Prostate gland (tissue), 2 donors: ENCODE measurements around the gene OPN1MW.

Source experiments
- POLR2A ChIP-seq: fragments of 450-650 bp; IDR thresholded peaks from one replicate; pipeline ENCODE4 v1.6.1; 2016; ENCODE audit warnings: antibody characterized with exemption, mild to moderate bottlenecking
- POLR2AphosphoS5 ChIP-seq: sonication (generic); formaldehyde crosslinking; IDR thresholded peaks from one replicate; pipeline ENCODE4 v1.6.1; 2017; ENCODE audit warnings: antibody characterized with exemption
- TF ChIP-seq, protein P1 (sequence below), 4 experiments: fragments of 200-600 bp in 2 of 4; fragments of 450-650 bp in 2 of 4; sonication (generic) in 2 of 4; IDR thresholded peaks; 1 replicate in 3 of 4; 2 replicates in 1 of 4; pipeline ENCODE4 v1.5.1; 2016 to 2019; ENCODE audit warnings: antibody characterized with exemption in 4 of 4, mild to moderate bottlenecking in 2 of 4, moderate library complexity in 2 of 4

DNA sequence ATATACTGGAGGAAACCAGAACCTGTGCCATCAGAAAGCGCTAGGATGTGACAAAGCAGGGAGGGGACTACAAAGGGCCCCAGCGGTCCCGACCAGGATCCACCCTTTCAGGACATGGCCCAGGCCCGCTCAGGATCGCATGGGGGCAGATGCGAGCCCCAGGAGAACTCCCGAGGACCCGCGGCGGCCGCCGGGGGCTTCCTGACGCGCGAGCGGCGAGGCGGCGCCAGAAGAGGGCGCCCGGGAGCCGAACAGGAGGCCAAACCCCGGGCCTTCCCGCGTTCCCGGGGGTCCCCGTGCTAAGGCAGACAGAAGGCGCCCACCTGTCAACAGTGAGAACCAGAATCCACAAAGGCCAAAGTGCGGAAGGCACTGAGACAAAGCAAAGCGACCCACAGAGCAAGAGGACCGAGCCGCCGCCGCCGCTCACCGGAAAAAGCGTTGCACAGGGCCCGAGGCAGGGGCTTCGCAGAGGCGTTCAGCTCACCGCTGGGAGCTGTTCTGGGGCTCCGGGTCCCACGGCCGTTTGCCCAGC, 45.7 kb upstream of the OPN1MW start:
- no peak for TF ChIP-seq POLR2A
- TF ChIP-seq, protein P1, sequence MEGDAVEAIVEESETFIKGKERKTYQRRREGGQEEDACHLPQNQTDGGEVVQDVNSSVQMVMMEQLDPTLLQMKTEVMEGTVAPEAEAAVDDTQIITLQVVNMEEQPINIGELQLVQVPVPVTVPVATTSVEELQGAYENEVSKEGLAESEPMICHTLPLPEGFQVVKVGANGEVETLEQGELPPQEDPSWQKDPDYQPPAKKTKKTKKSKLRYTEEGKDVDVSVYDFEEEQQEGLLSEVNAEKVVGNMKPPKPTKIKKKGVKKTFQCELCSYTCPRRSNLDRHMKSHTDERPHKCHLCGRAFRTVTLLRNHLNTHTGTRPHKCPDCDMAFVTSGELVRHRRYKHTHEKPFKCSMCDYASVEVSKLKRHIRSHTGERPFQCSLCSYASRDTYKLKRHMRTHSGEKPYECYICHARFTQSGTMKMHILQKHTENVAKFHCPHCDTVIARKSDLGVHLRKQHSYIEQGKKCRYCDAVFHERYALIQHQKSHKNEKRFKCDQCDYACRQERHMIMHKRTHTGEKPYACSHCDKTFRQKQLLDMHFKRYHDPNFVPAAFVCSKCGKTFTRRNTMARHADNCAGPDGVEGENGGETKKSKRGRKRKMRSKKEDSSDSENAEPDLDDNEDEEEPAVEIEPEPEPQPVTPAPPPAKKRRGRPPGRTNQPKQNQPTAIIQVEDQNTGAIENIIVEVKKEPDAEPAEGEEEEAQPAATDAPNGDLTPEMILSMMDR (IDR thresholded peaks at IDR 0.05): peak; percentile 30 to 66 (median 58)
- peak; percentile 18 for TF ChIP-seq POLR2AphosphoS5
